ENCODE data around the gene ROPN1B. TPM values are rescaled to one million over a fixed set of nuclear protein-coding genes. Genes with fewer than 3 reads are reported as not detected.
"Not testable (repeated sequence)": the region's sequence is repeated elsewhere in the genome, so short reads cannot be mapped to it uniquely, and the experiment has no call there.

ROPN1B gene
- polyA plus RNA-seq, 3 donors = 0.68 to 1.1 (median 0.76) TPM

- not testable (repeated sequence) for DNase-seq (ENCODE audit: extremely low read depth in 1 of 11, low read depth in 9 of 11, low spot score in 4 of 11)
Measured at GRCh38 chr3:125951176-125951575, 17.8 kb upstream of the ROPN1B start.

- DNase-seq (ENCODE audit: extremely low read depth in 1 of 11, low read depth in 9 of 11, low spot score in 4 of 11) = not testable (repeated sequence)
Measured at GRCh38 chr3:125957020-125957419, 12.0 kb upstream of the ROPN1B start.

GRCh38 chr3:125957674-125958510 is 11.1 kb upstream of the ROPN1B start:
- no peak for DNase-seq (ENCODE audit: extremely low read depth in 1 of 11, low read depth in 9 of 11, low spot score in 4 of 11)

DNA sequence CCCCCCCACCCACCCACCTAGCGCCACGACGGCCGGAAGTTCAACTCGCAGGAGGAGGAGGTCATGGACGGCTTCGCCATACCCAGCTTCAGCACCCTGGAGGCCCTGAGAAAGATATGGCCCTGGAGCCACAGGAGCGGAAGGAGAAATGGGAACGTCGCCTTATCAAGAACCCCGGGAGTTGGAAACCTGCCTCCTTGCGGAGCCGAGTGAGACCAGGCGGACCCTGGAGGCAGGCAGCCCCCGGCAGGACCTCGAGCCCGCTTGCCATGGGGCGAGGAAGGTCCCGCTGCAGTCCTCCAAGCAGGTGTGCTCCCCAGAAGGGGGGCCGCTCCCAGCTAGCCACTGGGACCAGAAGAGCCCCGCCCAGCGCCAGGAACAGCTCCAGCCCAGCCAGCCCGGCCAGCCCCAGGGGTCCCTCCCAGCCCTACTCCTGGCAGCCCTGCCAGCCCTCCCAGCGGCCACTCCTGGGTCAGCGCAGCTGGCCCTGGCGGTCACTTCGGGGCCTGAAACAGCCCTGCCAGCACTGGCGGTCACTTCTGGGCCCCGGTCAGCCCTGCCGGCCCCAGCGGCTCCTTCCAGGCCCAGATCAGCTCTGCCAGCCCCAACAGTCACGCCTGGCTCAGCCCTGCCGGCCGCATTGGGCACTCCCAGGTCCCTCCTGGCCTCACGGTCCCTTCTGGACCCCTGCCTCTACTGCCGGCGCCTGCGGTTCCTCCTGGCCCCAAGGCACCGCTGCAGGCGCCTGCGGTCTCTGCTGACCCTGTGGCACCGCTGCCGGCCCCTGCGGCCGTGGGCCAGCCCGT is 10.3 kb upstream of the ROPN1B start:
- no peak for DNase-seq (ENCODE audit: extremely low read depth in 1 of 11, low read depth in 9 of 11, low spot score in 4 of 11)

DNA sequence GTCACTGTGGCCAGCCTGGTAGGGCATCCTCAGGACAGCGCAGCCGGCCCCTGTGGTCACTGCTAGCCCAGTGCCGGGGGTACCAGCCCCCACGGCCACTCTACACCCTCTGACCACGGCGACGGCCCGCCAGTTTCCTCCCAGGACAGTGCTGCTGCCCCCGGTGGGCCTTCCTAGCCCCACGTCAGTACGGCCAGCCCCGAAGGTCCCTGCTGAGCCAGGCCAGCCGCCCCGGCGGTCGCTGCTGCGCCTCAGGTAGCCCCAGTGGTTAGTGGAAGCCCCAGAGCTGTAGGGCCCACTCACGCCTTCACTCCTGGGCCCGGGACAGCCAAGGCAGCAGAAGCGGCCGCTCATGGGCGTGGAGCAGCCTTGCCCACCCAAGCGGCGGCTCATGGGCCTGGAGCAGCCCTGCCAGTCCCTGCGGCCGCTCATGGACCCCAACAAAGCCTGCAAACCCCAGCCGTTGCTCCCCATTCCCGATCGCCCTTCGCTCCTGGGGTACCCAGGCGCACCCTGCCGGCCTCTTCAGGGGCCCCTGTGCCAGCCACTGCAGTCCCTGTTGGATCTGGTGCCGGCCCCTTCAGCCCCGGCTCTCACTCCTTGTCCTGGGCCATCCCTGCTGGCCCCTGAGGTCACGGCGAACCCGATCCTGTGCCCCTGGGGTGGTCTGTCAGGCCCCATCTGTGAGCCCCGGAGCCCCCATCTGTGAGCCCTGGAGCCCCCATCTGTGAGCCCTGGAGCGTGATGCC is 9.5 kb upstream of the ROPN1B start:
- DNase-seq (ENCODE audit: extremely low read depth in 1 of 11, low read depth in 9 of 11, low spot score in 4 of 11) = no peak

- DNase-seq (ENCODE audit: extremely low read depth in 1 of 11, low read depth in 9 of 11, low spot score in 4 of 11) = no peak
Measured at GRCh38 chr3:125960066-125960424, 8.9 kb upstream of the ROPN1B start.

DNA sequence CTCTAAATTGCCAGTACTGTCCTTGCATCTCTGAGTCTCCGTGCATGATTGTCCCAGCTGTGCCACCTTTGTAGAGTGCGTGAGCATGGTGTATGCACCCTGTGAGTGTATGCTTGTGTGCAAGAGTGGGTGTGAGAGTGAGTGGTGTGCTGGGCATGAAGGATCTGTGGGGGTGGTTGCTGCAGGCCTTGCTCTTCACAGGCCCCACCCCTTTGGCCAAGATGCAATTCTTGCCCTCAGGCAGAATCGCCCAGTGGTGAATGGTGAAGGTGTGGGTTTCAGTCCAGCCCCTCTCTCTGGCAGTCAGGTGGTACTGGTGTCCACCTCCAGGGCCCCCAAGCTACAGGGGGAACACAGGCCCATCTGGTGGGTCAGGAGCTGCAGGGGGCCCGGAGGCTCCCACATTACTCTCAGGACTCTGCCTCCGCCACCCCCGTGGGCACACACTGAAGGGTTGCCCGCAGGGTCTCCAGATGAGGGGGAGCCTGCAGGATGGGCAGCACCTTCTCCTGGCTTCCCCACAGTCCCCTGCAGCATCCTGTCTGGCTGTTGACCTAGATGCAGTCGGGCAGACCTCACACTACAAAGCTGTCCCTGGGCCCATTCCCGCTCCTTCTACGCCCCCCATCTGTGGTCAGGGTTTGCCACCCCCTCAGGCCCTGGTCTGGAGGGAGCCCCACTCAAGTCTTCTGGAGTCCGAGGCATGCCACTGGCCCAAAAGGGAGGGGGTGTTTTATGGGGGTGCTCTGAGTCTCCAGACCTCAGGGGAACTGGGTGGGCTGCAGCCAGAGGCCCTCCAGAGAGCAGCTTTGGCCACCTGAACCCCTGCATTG is 8.3 kb upstream of the ROPN1B start:
- no peak for DNase-seq (ENCODE audit: extremely low read depth in 1 of 11, low read depth in 9 of 11, low spot score in 4 of 11)

DNA sequence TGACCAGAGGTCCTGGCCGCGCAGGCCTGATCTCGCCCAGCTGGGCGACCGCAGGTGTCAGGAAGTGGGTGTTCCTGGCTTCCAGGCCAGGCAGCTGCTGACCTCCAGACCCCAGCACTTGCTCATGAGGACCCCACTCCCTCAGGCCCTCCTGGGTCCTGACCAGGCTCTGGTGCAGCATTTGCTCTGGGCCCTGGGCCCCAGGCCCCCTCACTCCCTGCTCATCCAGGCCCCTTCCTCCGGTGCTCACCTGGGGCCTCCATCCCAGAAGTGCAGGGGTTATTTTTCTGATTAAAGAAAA is 7.7 kb upstream of the ROPN1B start:
- DNase-seq (ENCODE audit: extremely low read depth in 1 of 11, low read depth in 9 of 11, low spot score in 4 of 11) = no peak

GRCh38 chr3:125963834-125964233 is 5.1 kb upstream of the ROPN1B start:
- not testable (repeated sequence) for DNase-seq (ENCODE audit: extremely low read depth in 1 of 11, low read depth in 9 of 11, low spot score in 4 of 11)

- no peak for DNase-seq (ENCODE audit: extremely low read depth in 1 of 11, low read depth in 9 of 11, low spot score in 4 of 11)
Measured at GRCh38 chr3:125965505-125965904, 3.5 kb upstream of the ROPN1B start.

- DNase-seq (ENCODE audit: extremely low read depth in 1 of 11, low read depth in 9 of 11, low spot score in 4 of 11) = no peak
Measured at GRCh38 chr3:125967156-125967555, 1.8 kb upstream of the ROPN1B start.

GRCh38 chr3:125968121-125968520 is 857 bp upstream of the ROPN1B start:
- DNase-seq (ENCODE audit: extremely low read depth in 1 of 11, low read depth in 9 of 11, low spot score in 4 of 11) = not testable (repeated sequence)

DNA sequence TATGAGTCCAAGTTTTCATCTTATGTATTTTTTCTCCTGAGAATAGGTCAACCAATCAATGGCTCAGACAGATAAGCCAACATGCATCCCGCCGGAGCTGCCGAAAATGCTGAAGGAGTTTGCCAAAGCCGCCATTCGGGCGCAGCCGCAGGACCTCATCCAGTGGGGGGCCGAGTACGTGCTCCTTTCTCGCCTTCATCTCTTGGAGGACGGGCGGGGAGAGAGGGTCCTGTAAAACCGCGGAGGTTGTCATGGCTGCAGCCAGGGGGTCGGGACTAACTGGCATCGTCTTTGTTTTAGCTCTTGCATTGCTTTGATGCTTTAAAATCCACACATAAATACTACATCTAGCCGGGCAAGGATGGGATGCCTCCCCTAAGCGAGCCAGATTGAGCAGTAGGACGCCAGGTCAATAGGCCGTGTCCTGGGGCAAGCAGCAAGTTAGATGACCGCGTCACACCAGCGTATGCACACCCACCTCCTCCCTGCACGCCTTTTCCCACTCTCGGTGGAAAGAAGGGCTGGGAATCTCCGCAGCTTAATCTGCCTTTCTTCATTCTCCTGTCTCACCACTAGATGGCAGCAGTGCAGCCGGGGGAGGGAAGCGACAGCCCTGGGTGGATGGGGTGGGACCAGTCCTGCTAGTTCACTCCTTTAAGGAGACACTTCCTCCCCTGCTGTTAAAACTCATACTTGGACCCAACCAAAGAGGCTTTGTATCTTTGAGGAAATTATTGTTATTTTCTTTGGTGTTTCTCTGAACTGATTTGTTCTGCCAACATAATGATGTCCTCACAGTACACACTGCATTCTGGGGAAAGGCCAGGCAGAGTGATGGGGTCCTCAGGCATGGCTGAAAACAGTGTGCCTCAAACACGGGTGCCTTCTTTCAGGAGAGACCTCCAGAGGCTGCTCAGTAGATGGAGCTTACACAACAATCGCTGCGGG is 3.3 kb downstream of the ROPN1B start:
- DNase-seq (ENCODE audit: extremely low read depth in 1 of 11, low read depth in 9 of 11, low spot score in 4 of 11) = peak in 2 of 11 donors; percentile 16 to 23

GRCh38 chr3:125975245-125976002 is 6.4 kb downstream of the ROPN1B start:
- not testable (repeated sequence) for DNase-seq (ENCODE audit: extremely low read depth in 1 of 11, low read depth in 9 of 11, low spot score in 4 of 11)

DNA sequence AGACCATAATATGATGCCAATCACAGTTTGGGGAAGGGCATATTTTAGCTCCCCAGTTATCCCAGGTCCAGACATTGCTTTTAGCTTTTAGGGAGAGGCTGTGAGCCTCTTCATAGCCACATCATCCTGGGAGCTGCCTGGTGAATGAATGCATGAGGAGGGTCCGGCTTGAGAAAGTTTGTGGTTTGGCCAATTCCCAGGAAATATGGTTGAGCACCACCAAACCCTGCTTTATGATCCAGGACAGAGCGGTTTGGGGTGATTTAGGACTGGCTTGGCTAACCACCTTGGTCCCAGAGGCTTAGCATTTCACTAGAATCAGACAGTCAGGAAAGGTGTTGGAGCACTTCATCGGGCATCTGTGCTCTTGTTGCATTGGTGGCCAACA is 7.0 kb downstream of the ROPN1B start:
- not testable (repeated sequence) for DNase-seq (ENCODE audit: extremely low read depth in 1 of 11, low read depth in 9 of 11, low spot score in 4 of 11)

DNA sequence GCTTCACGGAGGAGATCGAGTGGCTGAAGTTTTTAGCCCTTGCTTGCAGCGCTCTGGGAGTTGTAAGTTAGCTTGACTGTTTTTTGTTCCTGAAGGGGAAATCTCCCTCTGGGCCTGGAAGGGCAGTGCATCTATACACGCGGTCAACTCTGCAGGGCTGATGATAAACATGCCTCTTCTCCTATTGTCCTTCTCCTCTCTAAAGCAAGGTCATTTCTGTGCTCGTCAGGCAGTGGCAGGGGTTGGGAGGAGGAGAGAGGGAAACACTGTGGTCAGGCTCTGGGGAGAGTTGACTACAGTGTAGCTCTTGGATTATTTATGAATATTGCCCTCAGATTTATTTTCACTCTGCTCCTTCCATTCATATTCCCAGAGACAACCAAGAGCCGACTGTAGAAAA is 8.1 kb downstream of the ROPN1B start:
- not testable (repeated sequence) for DNase-seq (ENCODE audit: extremely low read depth in 1 of 11, low read depth in 9 of 11, low spot score in 4 of 11)

- DNase-seq (ENCODE audit: extremely low read depth in 1 of 11, low read depth in 9 of 11, low spot score in 4 of 11) = not testable (repeated sequence)
Measured at GRCh38 chr3:125984951-125985350, 16.0 kb downstream of the ROPN1B start.

Measured in renal cortex interstitium (tissue), 11 donors.